Nephron progenitor cell (in vitro differentiated cells): Measurements from ENCODE around the gene GPR68.

Source experiments
- DNase-seq: peaks from one replicate; pipeline ENCODE4 v3.0.0; 2021
- H3K27ac Mint-ChIP-seq: 2 replicates; pipeline ENCODE4 v1.8.0; 2021; ENCODE audit warnings: mild to moderate bottlenecking, moderate library complexity, mixed read lengths
- H3K27me3 Mint-ChIP-seq: 2 replicates; pipeline ENCODE4 v1.8.0; 2021; ENCODE audit warnings: mild to moderate bottlenecking, low read depth, mixed read lengths; ENCODE audit not compliant: poor library complexity
- H3K36me3 Mint-ChIP-seq: 2 replicates; pipeline ENCODE4 v1.8.0; 2021; ENCODE audit warnings: low read depth, mixed read lengths
- H3K4me1 Mint-ChIP-seq: 2 replicates; pipeline ENCODE4 v1.8.0; 2021; ENCODE audit warnings: mixed read lengths
- H3K4me3 Mint-ChIP-seq: 2 replicates; pipeline ENCODE4 v1.8.0; 2021; ENCODE audit warnings: mild to moderate bottlenecking, moderate library complexity, mixed read lengths
- H3K9me3 Mint-ChIP-seq: 2 replicates; pipeline ENCODE4 v1.8.0; 2021; ENCODE audit warnings: mild to moderate bottlenecking, moderate library complexity, mixed read lengths
- CTCF ChIP-seq: fragments of 200-600 bp; sonication (generic); IDR thresholded peaks from 2 replicates; pipeline ENCODE4 v1.5.0; 2021; ENCODE audit warnings: antibody characterized with exemption

The GPR68 gene

GRCh38 chr14:91244501-91244901 is at the start of gene GPR68:
Gene GPR68, minus strand, starts transcription at chr14:91244704. Its CDS starts 9,654 bp downstream, at chr14:91235050.
- peaks cover 28% of the 10 kb centered on the region for H3K27me3 Mint-ChIP-seq
- peak; percentile 44 for DNase-seq
- no peak within 1 kb of the TSS for H3K4me3 Mint-ChIP-seq
- TF ChIP-seq CTCF = no peak
- peaks cover 5% of the 10 kb centered on the region for H3K36me3 Mint-ChIP-seq
- H3K9me3 Mint-ChIP-seq = peaks cover 21% of the 10 kb centered on the region
- no peak within 1 kb of the TSS for H3K27ac Mint-ChIP-seq
- H3K4me1 Mint-ChIP-seq = peaks cover 15% of the 10 kb centered on the region

GRCh38 chr14:91294153-91294552 is 49.6 kb upstream of the GPR68 start:
- Mint-ChIP-seq H3K36me3 (peaks cover 81% of the 10 kb centered on the region), H3K27me3 (peaks cover 4% of the 10 kb centered on the region), H3K4me3 (no peak overlapping the region), H3K9me3 (no peaks in the 10 kb centered on the region), H3K27ac (no peak overlapping the region), H3K4me1 (no peaks in the 10 kb centered on the region)
- no peak for DNase-seq
- no peak for TF ChIP-seq CTCF

- no peak overlapping the region for H3K27ac Mint-ChIP-seq
- peaks cover 4% of the 10 kb centered on the region for H3K27me3 Mint-ChIP-seq
- TF ChIP-seq CTCF = no peak
- H3K4me3 Mint-ChIP-seq = no peak overlapping the region
- H3K4me1 Mint-ChIP-seq = no peaks in the 10 kb centered on the region
- no peaks in the 10 kb centered on the region for H3K9me3 Mint-ChIP-seq
- DNase-seq = no peak
- peaks cover 77% of the 10 kb centered on the region for H3K36me3 Mint-ChIP-seq
Observed at GRCh38 chr14:91293281-91293680, 48.8 kb upstream of the GPR68 start.

GRCh38 chr14:91292491-91292890 is 48.0 kb upstream of the GPR68 start:
- Mint-ChIP-seq H3K4me1 (no peaks in the 10 kb centered on the region), H3K4me3 (no peak overlapping the region), H3K36me3 (peaks cover 76% of the 10 kb centered on the region), H3K9me3 (no peaks in the 10 kb centered on the region), H3K27me3 (peaks cover 4% of the 10 kb centered on the region), H3K27ac (peak overlapping the region; percentile 84)
- DNase-seq = no peak
- no peak for TF ChIP-seq CTCF

- peaks cover 71% of the 10 kb centered on the region for H3K36me3 Mint-ChIP-seq
Observed at GRCh38 chr14:91291786-91292405, 47.4 kb upstream of the GPR68 start.

More at GRCh38 chr14:91291786-91292405, 47.4 kb upstream of the GPR68 start:
- Mint-ChIP-seq H3K27ac (peak overlapping the region; percentile 66), H3K27me3 (peaks cover 2% of the 10 kb centered on the region), H3K4me3 (no peak overlapping the region), H3K9me3 (no peaks in the 10 kb centered on the region), H3K4me1 (no peaks in the 10 kb centered on the region)
- DNase-seq = no peak
- TF ChIP-seq CTCF = no peak
